ENCODE results near the gene UMODL1.

- TF ChIP-seq EZH2 (IDR thresholded peaks at IDR 0.05; ENCODE audit: low read depth) (no peak), CTCF (conservative IDR thresholded peaks at IDR 0.05) (no peak)
Measured at GRCh38 chr21:42068592-42068991, 2.5 kb upstream of the UMODL1 start.
